K562 (cell line): ENCODE measurements around the gene HS6ST1. TPM values are rescaled to one million over a fixed set of nuclear protein-coding genes. Genes with fewer than 3 reads are reported as not detected.

Experiments used
- ATAC-seq: fragments of 200-7000 bp; cut with Tn5 transposase; 3 replicates; pipeline ENCODE4 v1.9.1; 2020; ENCODE audit warnings: moderate library complexity
- BruUV-seq: library from RNA; stranded (reverse); fragments of 400-500 nt; replicated peaks from 2 replicates; lab custom pipeline; 2021; lab: Mats Ljungman, UMichigan
- CTCF ChIA-PET: fragments of 300-600 bp; formaldehyde crosslinking; extraction: SDS; loops from one replicate; lab custom pipeline; 2021; ENCODE audit warnings: low intra/inter-chr PET ratio; lab: Yijun Ruan, JAX
- POLR2A ChIA-PET: fragments of 300-600, 350-650 bp; sonication (Branson Sonifier 250); formaldehyde crosslinking; extraction: SDS; loops from one replicate; lab custom pipeline; 2021; ENCODE audit warnings: antibody characterized with exemption, inconsistent platforms; lab: Yijun Ruan, JAX
- DNase-seq, 4 experiments: peaks; one replicate each; pipeline versions ENCODE4 v3.0.0 to v3.0.0-alpha.2; 2011 to 2018; ENCODE audit warnings: low spot score in 3 of 4, mixed read lengths in 3 of 4; ENCODE audit errors: extremely low read depth in 1 of 4
- FAIRE-seq: peaks from 2 replicates; lab custom pipeline; 2011; peaks lifted over from hg19 to GRCh38; lab: Jason Lieb, UNC
- H2AFZ ChIP-seq: 2 replicates; pipeline ENCODE4 v1.6.0; 2011; ENCODE audit warnings: low read depth, low read length, control low read depth, inconsistent platforms
- H3K27ac ChIP-seq: fragments of 200-600 bp; 3 replicates; pipeline ENCODE4 v1.8.0; 2011; ENCODE audit warnings: low read depth, mild to moderate bottlenecking, control low read depth, inconsistent platforms, low read length, moderate library complexity, mixed read lengths; ENCODE audit errors: extremely low read depth
- H3K27me3 ChIP-seq, 2 experiments: fragments of 300-600 bp in 1 of 2; 2 replicates in 1 of 2; 3 replicates in 1 of 2; pipeline versions ENCODE4 v1.6.0 to v1.8.0; 2011; ENCODE audit warnings: inconsistent platforms in 2 of 2, low read length in 2 of 2, mild to moderate bottlenecking in 1 of 2, mixed read lengths in 1 of 2, moderate library complexity in 1 of 2; ENCODE audit not compliant: control insufficient read depth in 2 of 2, insufficient read depth in 2 of 2
- H3K36me3 ChIP-seq: fragments of 300-600 bp; 3 replicates; pipeline ENCODE4 v1.8.0; 2011; ENCODE audit warnings: mild to moderate bottlenecking, low read length, inconsistent platforms; ENCODE audit not compliant: control insufficient read depth, insufficient read depth
- H3K4me1 ChIP-seq, 2 experiments: fragments of 200-600 bp in 1 of 2; replicated peaks in 1 of 2; 2 replicates in 1 of 2; 3 replicates in 1 of 2; pipeline versions ENCODE4 v1.5.1 to v1.8.0; 2011; ENCODE audit warnings: inconsistent platforms in 2 of 2, low read length in 2 of 2, mild to moderate bottlenecking in 1 of 2, mixed read lengths in 1 of 2, moderate library complexity in 1 of 2; ENCODE audit not compliant: control insufficient read depth in 2 of 2, insufficient read depth in 2 of 2
- H3K4me2 ChIP-seq: 2 replicates; pipeline ENCODE4 v1.6.1; 2011; ENCODE audit warnings: low read length, control low read depth, inconsistent platforms, mixed read lengths; ENCODE audit not compliant: insufficient read depth
- H3K4me3 ChIP-seq: fragments of 200-600 bp; sonication (generic), shearing (Covaris generic); 2 replicates; pipeline ENCODE4 v1.5.1; 2016; ENCODE audit warnings: control low read depth, inconsistent platforms
- H3K79me2 ChIP-seq: fragments of 200-600 bp; 3 replicates; pipeline ENCODE4 v1.8.0; 2011; ENCODE audit warnings: low read length, inconsistent platforms; ENCODE audit not compliant: control insufficient read depth, insufficient read depth
- H3K9ac ChIP-seq, 2 experiments: 2 replicates each; pipeline versions ENCODE4 v1.6.0 to v1.6.1; 2011; ENCODE audit warnings: low read depth in 2 of 2, low read length in 2 of 2, control low read depth in 1 of 2, inconsistent platforms in 1 of 2, mild to moderate bottlenecking in 1 of 2, mixed read lengths in 1 of 2; ENCODE audit not compliant: insufficient read depth in 1 of 2
- H3K9me1 ChIP-seq: one replicate; pipeline ENCODE4 v1.6.0; 2011; ENCODE audit warnings: inconsistent platforms, mild to moderate bottlenecking, low read length, moderate library complexity; ENCODE audit not compliant: control insufficient read depth, insufficient read depth
- H3K9me3 ChIP-seq: replicated peaks from 2 replicates; pipeline ENCODE4 v1.5.1; 2011; ENCODE audit warnings: low read depth, low read length, inconsistent platforms; ENCODE audit not compliant: control insufficient read depth, insufficient read depth
- H4K20me1 ChIP-seq: replicated peaks from 2 replicates; pipeline ENCODE4 v1.6.1; 2011; ENCODE audit warnings: low read length, inconsistent platforms, mixed read lengths; ENCODE audit not compliant: control insufficient read depth, insufficient read depth
- FOXP1 ChIP-seq: sonication (generic); formaldehyde crosslinking; IDR thresholded peaks from 2 replicates; pipeline ENCODE4 v1.8.0; 2022; ENCODE audit warnings: mild to moderate bottlenecking, missing genetic modification reagents
- NCOR1 ChIP-seq: fragments of 450-650 bp; IDR thresholded peaks from 2 replicates; pipeline ENCODE4 v1.6.1; 2016; ENCODE audit warnings: mild to moderate bottlenecking, moderate library complexity
- NONO ChIP-seq, 2 experiments: fragments of 200-400 bp in 1 of 2; fragments of 450-650 bp in 1 of 2; formaldehyde crosslinking in 1 of 2; IDR thresholded peaks; 2 replicates each; pipeline ENCODE4 v1.6.1; 2017; ENCODE audit warnings: low read depth in 2 of 2, mild to moderate bottlenecking in 2 of 2, moderate library complexity in 2 of 2, low read length in 1 of 2
- SRSF7 ChIP-seq: fragments of 200-400 bp; formaldehyde crosslinking; optimal IDR thresholded peaks from 2 replicates; pipeline ENCODE3; 2017; ENCODE audit warnings: mild to moderate bottlenecking, low read depth, low read length
- TARDBP ChIP-seq: fragments of 450-650 bp; IDR thresholded peaks from 2 replicates; pipeline ENCODE4 v1.6.1; 2016
- ZNF165 ChIP-seq: fragments of 250-450 bp; sonication (Bioruptor Pico); IDR thresholded peaks from 2 replicates; pipeline ENCODE4 v1.4.0; 2020; ENCODE audit warnings: borderline replicate concordance
- ZNF184 ChIP-seq: sonication (generic); formaldehyde crosslinking; IDR thresholded peaks from 2 replicates; pipeline ENCODE4 v1.5.0; 2020; ENCODE audit warnings: missing genetic modification reagents
- ZNF780A ChIP-seq: fragments of 250-450 bp; sonication (Bioruptor Pico); IDR thresholded peaks from 2 replicates; pipeline ENCODE4 v1.5.0; 2021; ENCODE audit warnings: mild to moderate bottlenecking
- ZNF79 ChIP-seq: fragments of 250-450 bp; sonication (Bioruptor Pico); IDR thresholded peaks from 2 replicates; pipeline ENCODE4 v1.4.0; 2020; ENCODE audit warnings: low read depth, mild to moderate bottlenecking, moderate library complexity
- WGBS: fragments of 100-300 bp; shearing (Covaris generic); methylation state at CpG from one replicate; pipeline ENCODE4 v1.1.6; 2016; ENCODE audit warnings: low coverage, mixed read lengths; ENCODE audit not compliant: insufficient coverage; ENCODE audit errors: missing lambda C conversion rate; 5-methylcytosine and 5-hydroxymethylcytosine counted together
- in situ Hi-C: fragments of 300-500 bp; cut with MboI; formaldehyde crosslinking; loops from 4 replicates; pipeline ENCODE4 v1.15.0; 2018; ENCODE audit warnings: inconsistent platforms, mixed read lengths
- intact Hi-C: fragments of 100-400 bp; cut with micrococcal nuclease; formaldehyde crosslinking; loops from 2 replicates; pipeline ENCODE4 v1.14.2; 2022
- polyA plus RNA-seq, 8 experiments: library from polyadenylated mRNA; depleted of rRNA in 4 of 8; stranded (reverse) in 5 of 8; unstranded in 3 of 8; fragments of >200 nt; fragmentation: Nextera tagmentation in 2 of 8; fragmentation: Illumina TruSeq in 1 of 8; extraction: Ambion mirVana in 2 of 8; extraction: Trizol in 1 of 8; gene quantifications; 2 replicates each; pipeline versions ENCODE4 v1.2.1 to v1.2.3, GENCODE V29; 2011 to 2014; ENCODE audit warnings: inconsistent platforms in 1 of 8, missing spikeins in 1 of 8
- total RNA-seq, 7 experiments: library from RNA; depleted of rRNA in 6 of 7; stranded (reverse); fragments of >200 nt in 6 of 7; fragmentation: Illumina TruSeq in 2 of 7; extraction: Trizol in 2 of 7; gene quantifications; 2 replicates each; pipeline versions ENCODE4 v1.2.1 to v1.2.3, GENCODE V29; 2011 to 2021; ENCODE audit warnings: low replicate concordance in 1 of 7
- TF ChIP-seq, protein P1 (sequence below): fragments of 450-650 bp; formaldehyde crosslinking; IDR thresholded peaks from 2 replicates; pipeline ENCODE4 v1.4.0; 2020; ENCODE audit warnings: mild to moderate bottlenecking, moderate library complexity

Gene HS6ST1
- total and polyA plus RNA-seq, 9 of the 15 experiments (the other 6 are each of a cell fraction or from before 2014, with no cell fraction given) = 0.06 to 7.4 (median 3.8) TPM

DNA sequence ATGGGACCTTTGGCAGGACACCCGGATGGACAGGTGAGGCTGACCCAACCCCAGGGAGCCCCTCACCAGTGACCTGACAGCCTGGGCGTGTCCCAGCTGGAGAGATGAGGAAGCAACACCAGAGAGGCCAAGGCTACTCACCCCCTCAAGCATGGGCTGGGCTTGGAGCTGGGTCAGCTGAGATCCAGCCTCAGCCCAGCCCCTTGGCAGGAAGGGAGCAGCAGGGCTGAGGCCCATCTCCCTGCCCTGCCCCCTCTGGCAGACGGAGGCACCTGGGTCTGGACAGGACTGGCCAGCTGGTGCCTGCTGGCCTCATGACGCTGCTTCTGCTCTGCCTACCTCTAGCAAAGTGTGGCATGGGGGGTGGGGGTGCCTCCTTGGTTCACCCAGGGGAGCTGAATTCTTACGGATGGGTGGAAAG lies 37.8 kb downstream of the HS6ST1 start:
- no peak for FAIRE-seq
- H3K36me3 ChIP-seq = no peaks in the 10 kb centered on the region
- H3K4me3 ChIP-seq = no peak overlapping the region
- no peak overlapping the region for H3K27ac ChIP-seq
- CTCF ChIA-PET = no interaction called here
- WGBS = 38% methylated on average over 5 of the region's 5 CpGs
- H3K9ac ChIP-seq = peak overlapping the region in 1 of 2 experiments; percentile 35; a peak in 1 of 4 replicates
- in situ Hi-C loops = no loop called here
- peaks cover 0 to 41% of the 10 kb centered on the region in 2 experiments; a peak in 3 of 5 replicates for H3K4me1 ChIP-seq
- H4K20me1 ChIP-seq = no peaks in the 10 kb centered on the region; the same call in none of the 2 replicates
- no peak for ATAC-seq
- H3K9me1 ChIP-seq = no peaks in the 10 kb centered on the region
- no peaks in the 10 kb centered on the region for H3K9me3 ChIP-seq
- H3K79me2 ChIP-seq = no peaks in the 10 kb centered on the region
- H3K4me2 ChIP-seq = no peak overlapping the region
- BruUV-seq = no TSS peak
- no peak for DNase-seq
- TF ChIP-seq NCOR1 (no peak), ZNF780A (CRISPR knock-in tag) (no peak)
- TF ChIP-seq, all 486 proteins: peak for 0
- POLR2A ChIA-PET = interaction anchor here (0.7 kb wide), 1 partner anchor 92 kb away, joined by 3 read pairs; no protein-coding TSS in a partner anchor
- H3K27me3 ChIP-seq = no peaks in the 10 kb centered on the region
- no peak overlapping the region for H2AFZ ChIP-seq
- intact Hi-C loops = no loop called here

DNA sequence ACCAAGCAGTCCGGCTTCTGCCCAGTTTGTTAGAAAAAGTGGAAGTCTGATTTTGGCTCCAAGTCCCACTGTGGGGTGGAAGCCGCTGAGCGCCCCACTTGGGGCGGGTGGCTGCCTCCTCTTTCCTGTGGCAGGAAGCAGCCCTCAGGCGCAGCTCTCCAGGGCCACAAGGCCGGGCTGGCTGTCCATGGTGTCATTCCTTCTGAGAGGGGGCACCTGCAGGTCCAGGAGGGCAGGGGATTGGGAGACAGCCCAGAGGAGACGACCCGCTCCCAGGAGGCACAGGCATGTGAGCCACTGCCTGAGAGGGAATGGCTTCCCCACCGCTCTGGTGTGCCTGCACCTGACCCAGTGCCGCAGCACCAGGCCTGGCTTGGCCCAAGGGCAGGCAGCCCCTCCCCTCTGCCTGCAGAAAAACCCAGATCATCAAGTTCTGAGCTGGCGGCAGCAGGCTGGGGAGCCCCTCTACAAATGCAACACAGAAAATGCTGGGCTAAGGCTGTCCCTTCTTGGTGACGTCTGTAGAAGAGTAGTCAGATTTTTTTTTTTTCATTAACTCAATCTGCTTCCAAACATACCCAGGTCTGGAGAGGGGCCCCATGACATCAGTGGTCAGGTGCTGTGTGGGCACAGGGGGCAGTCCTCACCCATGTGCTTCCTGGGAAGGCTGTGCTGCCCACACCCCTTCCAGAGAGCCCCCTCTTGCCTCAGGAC lies 38.4 kb downstream of the HS6ST1 start:
- no peak for DNase-seq
- Histone ChIP-seq H3K9me3 (no peaks in the 10 kb centered on the region), H3K36me3 (no peaks in the 10 kb centered on the region), H3K9ac (peak overlapping the region in 1 of 2 experiments; percentile 45; a peak in 1 of 4 replicates), H2AFZ (no peak overlapping the region), H3K27me3 (no peaks in the 10 kb centered on the region), H3K4me1 (peaks cover 0 to 37% of the 10 kb centered on the region in 2 experiments; a peak in 3 of 5 replicates), H3K9me1 (no peaks in the 10 kb centered on the region), H3K79me2 (no peaks in the 10 kb centered on the region), H3K4me3 (no peak overlapping the region), H3K27ac (no peak overlapping the region), H3K4me2 (no peak overlapping the region), H4K20me1 (no peaks in the 10 kb centered on the region; the same call in none of the 2 replicates)
- CTCF ChIA-PET = no interaction called here
- in situ Hi-C loops (no loop called here), intact Hi-C loops (no loop called here)
- no peak for TF ChIP-seq NONO (IDR thresholded peaks at IDR 0.05; ENCODE audit: low read depth in 2 of 2, low read length in 1 of 2)
- no peak for TF ChIP-seq FOXP1 (CRISPR knock-in tag)
- TF ChIP-seq ZNF184 (CRISPR knock-in tag) = no peak
- TF ChIP-seq ZNF79 (CRISPR knock-in tag) = no peak
- no peak for TF ChIP-seq SRSF7
- TF ChIP-seq ZNF165 (CRISPR knock-in tag) = no peak
- no peak for TF ChIP-seq TARDBP
- TF ChIP-seq, protein P1, sequence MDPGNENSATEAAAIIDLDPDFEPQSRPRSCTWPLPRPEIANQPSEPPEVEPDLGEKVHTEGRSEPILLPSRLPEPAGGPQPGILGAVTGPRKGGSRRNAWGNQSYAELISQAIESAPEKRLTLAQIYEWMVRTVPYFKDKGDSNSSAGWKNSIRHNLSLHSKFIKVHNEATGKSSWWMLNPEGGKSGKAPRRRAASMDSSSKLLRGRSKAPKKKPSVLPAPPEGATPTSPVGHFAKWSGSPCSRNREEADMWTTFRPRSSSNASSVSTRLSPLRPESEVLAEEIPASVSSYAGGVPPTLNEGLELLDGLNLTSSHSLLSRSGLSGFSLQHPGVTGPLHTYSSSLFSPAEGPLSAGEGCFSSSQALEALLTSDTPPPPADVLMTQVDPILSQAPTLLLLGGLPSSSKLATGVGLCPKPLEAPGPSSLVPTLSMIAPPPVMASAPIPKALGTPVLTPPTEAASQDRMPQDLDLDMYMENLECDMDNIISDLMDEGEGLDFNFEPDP = no peak
- POLR2A ChIA-PET = interaction anchor here (0.7 to 1.2 kb wide), 2 partner anchors 21 to 92 kb away, joined by 3 to 4 read pairs; no protein-coding TSS in a partner anchor
- 44% methylated on average over 12 of the region's 12 CpGs for WGBS
- no peak for FAIRE-seq
- ATAC-seq = no peak
- no TSS peak for BruUV-seq
